GM19238 (cell line): ENCODE data around the gene RGR.

Experiments
- DNase-seq: peaks from one replicate; pipeline ENCODE4 v3.0.0; 2011; ENCODE audit warnings: low spot score; ENCODE audit not compliant: insufficient read length

Gene RGR

GRCh38 chr10:84294766-84295447, 50.1 kb downstream of the RGR start:
- DNase-seq: no peak

GRCh38 chr10:84296091-84296981, 51.5 kb downstream of the RGR start:
- DNase-seq: no peak

GRCh38 chr10:84298057-84298456, 53.2 kb downstream of the RGR start:
- no peak for DNase-seq

- DNase-seq: no peak
Observed at GRCh38 chr10:84302223-84302622, 57.4 kb downstream of the RGR start.

GRCh38 chr10:84306751-84307384, 62.0 kb downstream of the RGR start:
- no peak for DNase-seq

GRCh38 chr10:84308021-84308420, 63.2 kb downstream of the RGR start:
- DNase-seq: no peak

- DNase-seq: no peak
Observed at GRCh38 chr10:84308481-84309304, 63.8 kb downstream of the RGR start.
